ENCODE data around the gene XCL1. TPM values are rescaled to one million over a fixed set of nuclear protein-coding genes. Genes with fewer than 3 reads are reported as not detected.
"Not testable (repeated sequence)": the region's sequence is repeated elsewhere in the genome, so short reads cannot be mapped to it uniquely, and the experiment has no call there.

The XCL1 gene, protein sequence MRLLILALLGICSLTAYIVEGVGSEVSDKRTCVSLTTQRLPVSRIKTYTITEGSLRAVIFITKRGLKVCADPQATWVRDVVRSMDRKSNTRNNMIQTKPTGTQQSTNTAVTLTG
- total RNA-seq = 100 to 1,000 TPM; 106 to 114 TPM

DNA sequence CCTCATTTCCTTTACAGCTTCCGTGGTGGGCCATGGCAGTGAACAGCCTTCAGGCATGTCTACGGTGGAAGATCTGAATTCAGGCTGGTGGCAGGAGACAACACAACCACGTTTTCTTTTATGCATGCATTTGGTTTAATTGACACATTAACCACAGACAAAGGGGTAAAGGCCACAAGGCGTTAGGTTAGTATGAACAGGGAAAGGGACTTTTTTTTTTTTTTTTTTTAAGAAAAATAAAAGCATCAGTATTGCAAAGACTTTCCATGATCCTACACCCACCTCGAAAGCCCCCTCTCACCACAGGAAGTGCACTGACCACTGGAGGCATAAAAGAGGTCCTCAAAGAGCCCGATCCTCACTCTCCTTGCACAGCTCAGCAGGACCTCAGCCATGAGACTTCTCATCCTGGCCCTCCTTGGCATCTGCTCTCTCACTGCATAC, at the start of gene XCL1:
TSS of gene XCL1 (plus strand) at position 361 of the 444 bp plus-strand sequence. CDS start at position 394, 33 bp downstream.
- H3K27me3 Mint-ChIP-seq, H3K9me3 Mint-ChIP-seq, POLR2A ChIA-PET, CTCF ChIA-PET: not testable (repeated sequence)
- peak; percentile 69 for DNase-seq
- H3K4me3 Mint-ChIP-seq = peak within 1 kb of the TSS; percentile 81
- intact Hi-C loops (cut with micrococcal nuclease) = loop anchor here (5.0 kb wide), 1 partner anchor 64 kb away; no protein-coding TSS in a partner anchor
- ATAC-seq = peak; percentile 79
- H3K27ac Mint-ChIP-seq = peak within 1 kb of the TSS; percentile 94
- peaks cover 45% of the 10 kb centered on the region for H3K4me1 Mint-ChIP-seq (ENCODE audit: low read depth)
- H3K36me3 Mint-ChIP-seq (ENCODE audit: low read depth) = peaks cover 34% of the 10 kb centered on the region

DNA sequence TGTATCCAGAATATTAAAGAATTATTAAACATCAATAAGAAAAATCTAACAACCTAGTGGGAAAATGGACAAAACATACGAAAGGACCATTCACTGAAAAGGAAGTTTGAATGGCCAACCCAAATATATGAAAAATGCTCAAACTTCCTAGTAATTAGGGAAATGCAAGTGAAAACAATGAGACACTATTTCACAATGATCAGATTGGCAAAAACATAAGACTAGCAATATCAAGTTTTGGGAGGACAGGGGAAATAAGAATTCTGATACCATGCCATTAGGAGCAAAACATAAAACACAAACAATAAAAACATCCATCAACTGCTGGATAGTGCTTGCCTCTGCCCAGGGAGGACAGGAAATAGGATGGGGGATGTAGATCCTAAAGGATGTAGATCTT, 46.9 kb upstream of the XCL1 start:
- POLR2A ChIA-PET = no interaction called here
- DNase-seq = no peak
- peaks cover 40% of the 10 kb centered on the region for H3K4me1 Mint-ChIP-seq (ENCODE audit: low read depth)
- no peaks in the 10 kb centered on the region for H3K27me3 Mint-ChIP-seq
- no peak for ATAC-seq
- intact Hi-C loops (cut with micrococcal nuclease) = no loop called here
- peaks cover under 1% of the 10 kb centered on the region for H3K36me3 Mint-ChIP-seq (ENCODE audit: low read depth)
- H3K27ac Mint-ChIP-seq = no peak overlapping the region
- H3K9me3 Mint-ChIP-seq = peaks cover 1% of the 10 kb centered on the region
- H3K4me3 Mint-ChIP-seq = no peak overlapping the region
- TF ChIP-seq, protein P1, sequence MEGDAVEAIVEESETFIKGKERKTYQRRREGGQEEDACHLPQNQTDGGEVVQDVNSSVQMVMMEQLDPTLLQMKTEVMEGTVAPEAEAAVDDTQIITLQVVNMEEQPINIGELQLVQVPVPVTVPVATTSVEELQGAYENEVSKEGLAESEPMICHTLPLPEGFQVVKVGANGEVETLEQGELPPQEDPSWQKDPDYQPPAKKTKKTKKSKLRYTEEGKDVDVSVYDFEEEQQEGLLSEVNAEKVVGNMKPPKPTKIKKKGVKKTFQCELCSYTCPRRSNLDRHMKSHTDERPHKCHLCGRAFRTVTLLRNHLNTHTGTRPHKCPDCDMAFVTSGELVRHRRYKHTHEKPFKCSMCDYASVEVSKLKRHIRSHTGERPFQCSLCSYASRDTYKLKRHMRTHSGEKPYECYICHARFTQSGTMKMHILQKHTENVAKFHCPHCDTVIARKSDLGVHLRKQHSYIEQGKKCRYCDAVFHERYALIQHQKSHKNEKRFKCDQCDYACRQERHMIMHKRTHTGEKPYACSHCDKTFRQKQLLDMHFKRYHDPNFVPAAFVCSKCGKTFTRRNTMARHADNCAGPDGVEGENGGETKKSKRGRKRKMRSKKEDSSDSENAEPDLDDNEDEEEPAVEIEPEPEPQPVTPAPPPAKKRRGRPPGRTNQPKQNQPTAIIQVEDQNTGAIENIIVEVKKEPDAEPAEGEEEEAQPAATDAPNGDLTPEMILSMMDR (IDR thresholded peaks at IDR 0.05) = no peak
- CTCF ChIA-PET = no interaction called here

DNA sequence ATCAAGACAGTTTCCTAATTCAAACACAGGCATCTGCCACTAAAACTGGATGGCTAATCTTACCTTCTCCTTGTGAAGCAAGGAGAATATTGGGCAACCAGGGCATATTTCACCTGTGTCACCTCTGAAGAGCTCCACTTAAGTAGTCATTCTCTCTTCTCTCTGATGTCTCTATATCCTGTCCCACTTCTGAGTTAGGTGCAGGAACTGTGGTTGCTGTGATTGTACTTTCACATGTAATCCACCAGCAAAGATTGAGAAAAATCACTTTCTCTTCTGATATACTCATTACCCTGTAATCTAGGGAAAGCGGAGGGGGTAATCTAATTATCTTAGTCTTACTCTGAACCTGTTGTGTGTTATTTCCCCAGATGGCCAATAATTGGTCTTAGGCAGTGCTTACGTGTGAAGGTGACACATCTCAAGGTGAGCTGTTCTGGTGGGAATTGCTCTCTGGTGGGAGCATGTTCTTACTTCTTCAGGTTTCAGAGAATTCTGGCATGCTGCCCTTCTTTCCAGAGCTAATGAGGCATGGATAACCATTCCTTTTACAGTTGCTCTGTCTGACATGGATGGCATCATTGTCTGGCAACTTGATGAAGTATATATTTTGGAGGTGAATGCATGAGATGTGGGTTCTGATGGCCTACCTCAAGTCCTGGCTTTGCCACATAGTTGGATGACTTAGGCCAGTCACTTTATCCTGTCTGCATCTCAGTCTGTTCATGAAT, 44.6 kb upstream of the XCL1 start:
- DNase-seq (no peak), ATAC-seq (peak; percentile 73)
- no peaks in the 10 kb centered on the region for H3K27me3 Mint-ChIP-seq
- H3K4me1 Mint-ChIP-seq (ENCODE audit: low read depth) = peaks cover 61% of the 10 kb centered on the region
- no peaks in the 10 kb centered on the region for H3K9me3 Mint-ChIP-seq
- POLR2A ChIA-PET = interaction anchor here (1.1 kb wide), 1 partner anchor 17 kb away, joined by 3 read pairs; no protein-coding TSS in a partner anchor
- TF ChIP-seq, protein P1 (IDR thresholded peaks at IDR 0.05) = no peak
- no peak overlapping the region for H3K27ac Mint-ChIP-seq
- H3K36me3 Mint-ChIP-seq (ENCODE audit: low read depth) = no peaks in the 10 kb centered on the region
- no peak overlapping the region for H3K4me3 Mint-ChIP-seq
- CTCF ChIA-PET = interaction anchor here (0.7 to 2.1 kb wide), 4 partner anchors 11 to 90 kb away, joined by 3 to 9 read pairs (median 3); no protein-coding TSS in a partner anchor
- intact Hi-C loops (cut with micrococcal nuclease) = no loop called here

DNA sequence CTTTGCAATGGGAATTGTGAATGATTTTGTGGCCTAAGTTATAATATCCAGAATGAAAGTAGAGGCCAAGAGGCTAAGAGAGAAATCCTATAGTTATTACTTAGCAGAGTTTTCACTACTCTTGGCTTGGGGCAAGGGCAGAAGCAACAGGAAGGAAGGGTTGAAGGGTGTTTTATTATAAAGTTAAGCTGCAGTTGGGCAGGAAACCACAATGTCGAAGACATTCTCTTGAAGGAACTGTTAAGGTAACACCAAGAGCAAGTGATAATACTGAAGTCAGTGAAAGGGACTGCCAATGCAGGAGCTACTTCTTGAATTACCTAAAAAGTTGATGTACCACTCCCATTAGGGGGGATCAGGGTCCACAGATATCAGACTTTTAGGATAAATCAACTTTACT, 40.9 kb upstream of the XCL1 start:
- peaks cover 20% of the 10 kb centered on the region for H3K36me3 Mint-ChIP-seq (ENCODE audit: low read depth)
- intact Hi-C loops (cut with micrococcal nuclease) = no loop called here
- DNase-seq (peak; percentile 44), ATAC-seq (peak; percentile 75)
- ChIA-PET POLR2A (interaction anchor here (0.9 to 1.4 kb wide), 5 partner anchors 17 to 93 kb away, joined by 3 to 5 read pairs (median 3); no protein-coding TSS in a partner anchor), CTCF (interaction anchor here (0.9 to 2.0 kb wide), 8 partner anchors 12 to 193 kb away, joined by 3 to 5 read pairs (median 4); no protein-coding TSS in a partner anchor)
- H3K27ac Mint-ChIP-seq = peak overlapping the region; percentile 86
- H3K27me3 Mint-ChIP-seq = no peaks in the 10 kb centered on the region
- H3K9me3 Mint-ChIP-seq = peaks cover 5% of the 10 kb centered on the region
- TF ChIP-seq, protein P1 (IDR thresholded peaks at IDR 0.05) = no peak
- H3K4me1 Mint-ChIP-seq (ENCODE audit: low read depth) = peaks cover 73% of the 10 kb centered on the region
- H3K4me3 Mint-ChIP-seq = peak overlapping the region; percentile 50

DNA sequence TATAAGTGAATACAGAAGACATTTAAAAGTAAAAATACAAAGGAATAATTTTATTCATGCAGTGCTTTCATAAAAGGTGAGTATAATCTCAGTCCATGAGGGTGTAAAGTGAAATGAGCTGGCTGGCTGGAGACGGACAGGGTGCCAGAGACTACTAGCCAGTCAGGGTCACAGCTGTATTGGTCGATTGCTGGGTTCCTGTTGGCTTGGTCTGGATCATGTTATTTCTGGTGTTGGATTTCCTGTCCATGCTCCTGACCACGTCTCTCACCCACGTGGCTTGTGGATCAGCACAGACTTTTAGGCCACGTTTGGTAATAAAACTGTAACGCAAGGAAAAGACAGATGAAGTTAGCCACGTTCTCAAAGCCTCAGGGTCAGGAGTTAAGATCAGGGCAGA, 35.6 kb upstream of the XCL1 start:
- H3K27ac Mint-ChIP-seq = peak overlapping the region; percentile 62
- H3K36me3 Mint-ChIP-seq (ENCODE audit: low read depth) = peaks cover 41% of the 10 kb centered on the region
- POLR2A ChIA-PET; intact Hi-C loops (cut with micrococcal nuclease); H3K27me3 Mint-ChIP-seq; DNase-seq; H3K9me3 Mint-ChIP-seq; CTCF ChIA-PET; ATAC-seq: not testable (repeated sequence)
- H3K4me1 Mint-ChIP-seq (ENCODE audit: low read depth) = peaks cover 57% of the 10 kb centered on the region
- H3K4me3 Mint-ChIP-seq = peak overlapping the region; percentile 78

DNA sequence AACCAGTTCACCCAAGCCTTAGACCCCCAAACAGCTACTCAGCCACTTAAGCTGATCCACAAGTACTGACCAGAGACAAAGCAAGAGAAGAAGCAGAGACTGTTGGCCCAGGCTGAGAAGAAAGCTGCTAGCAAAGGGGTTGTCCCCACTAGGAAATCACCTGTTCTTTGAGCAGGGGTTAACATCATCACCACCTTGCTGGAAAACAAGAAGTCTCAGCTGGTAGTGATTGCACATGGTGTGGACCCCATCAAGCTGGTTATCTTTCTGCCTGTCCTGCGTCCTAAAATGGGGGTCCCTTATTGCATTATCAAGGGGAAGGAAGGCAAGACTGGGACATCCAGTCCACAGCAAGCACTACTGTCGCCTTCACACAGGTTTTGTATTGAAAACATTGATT, 33.4 kb upstream of the XCL1 start:
- intact Hi-C loops (cut with micrococcal nuclease); H3K9me3 Mint-ChIP-seq; CTCF ChIA-PET; H3K27me3 Mint-ChIP-seq; ATAC-seq: not testable (repeated sequence)
- DNase-seq = peak; percentile 13
- POLR2A ChIA-PET = interaction anchor here (1.7 kb wide), 1 partner anchor 36 kb away, joined by 4 read pairs; no protein-coding TSS in a partner anchor
- Mint-ChIP-seq H3K27ac (peak overlapping the region; percentile 83), H3K4me3 (peak overlapping the region; percentile 78), H3K4me1 (ENCODE audit: low read depth) (peaks cover 35% of the 10 kb centered on the region), H3K36me3 (ENCODE audit: low read depth) (peaks cover 42% of the 10 kb centered on the region)

DNA sequence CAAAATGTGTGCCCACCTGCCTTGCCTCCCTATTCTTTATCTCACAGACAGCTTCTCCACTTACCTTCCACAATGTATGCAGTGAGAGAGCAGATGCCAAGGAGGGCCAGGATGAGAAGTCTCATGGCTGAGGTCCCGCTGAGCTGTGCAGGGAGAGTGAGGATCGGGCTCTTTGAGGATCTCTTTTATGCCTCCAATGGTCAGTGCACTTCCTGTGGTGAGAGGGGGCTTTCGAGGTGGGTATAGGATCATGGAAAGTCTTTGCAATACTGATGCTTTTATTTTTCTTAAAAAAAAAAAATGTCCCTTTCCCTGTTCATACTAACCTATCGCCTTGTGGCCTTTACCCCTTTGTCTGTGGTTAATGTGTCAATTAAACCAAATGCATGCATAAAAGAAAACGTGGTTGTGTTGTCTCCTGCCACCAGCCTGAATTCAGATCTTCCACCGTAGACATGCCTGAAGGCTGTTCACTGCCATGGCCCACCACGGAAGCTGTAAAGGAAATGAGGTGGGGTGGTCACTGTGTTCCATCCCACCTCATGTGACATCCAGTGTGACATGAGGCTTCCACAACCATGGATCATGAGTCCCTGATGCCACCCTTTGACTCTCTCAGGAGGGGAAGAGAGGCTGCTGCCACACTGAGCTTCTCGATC, 32.4 kb upstream of the XCL1 start, which contains the start of gene XCL2:
TSS of gene XCL2 (minus strand) at position 158 of the 659 bp plus-strand sequence. CDS start at position 125, 33 bp downstream.
- ATAC-seq (peak; percentile 80), DNase-seq (peak; percentile 54)
- Mint-ChIP-seq H3K27ac (peak within 1 kb of the TSS; percentile 98), H3K4me1 (ENCODE audit: low read depth) (peaks cover 31% of the 10 kb centered on the region), H3K4me3 (peak within 1 kb of the TSS; percentile 86), H3K36me3 (ENCODE audit: low read depth) (peaks cover 41% of the 10 kb centered on the region)
- H3K27me3 Mint-ChIP-seq; CTCF ChIA-PET; intact Hi-C loops (cut with micrococcal nuclease); H3K9me3 Mint-ChIP-seq: not testable (repeated sequence)
- POLR2A ChIA-PET = interaction anchor here (1.7 kb wide), 1 partner anchor 35 kb away, joined by 4 read pairs; no protein-coding TSS in a partner anchor
